BJ (cell line): Measurements from ENCODE around the gene USH2A. TPM values are rescaled to one million over a fixed set of nuclear protein-coding genes. Genes with fewer than 3 reads are reported as not detected.

ENCODE experiments used
- CTCF ChIA-PET: fragments of 350-600 bp; formaldehyde crosslinking; extraction: SDS; loops from one replicate; lab custom pipeline; 2021; ENCODE audit warnings: antibody characterized with exemption, inconsistent platforms; lab: Yijun Ruan, JAX
- POLR2A ChIA-PET: fragments of 300-600 bp; sonication (Branson Sonifier 250); formaldehyde crosslinking; extraction: SDS; loops from one replicate; lab custom pipeline; 2021; ENCODE audit warnings: antibody characterized with exemption; lab: Charles Lee
- DNase-seq: peaks from one replicate; pipeline ENCODE4 v3.0.0-alpha.2; 2011; ENCODE audit warnings: low read depth
- H3K27me3 ChIP-seq: 2 replicates; pipeline ENCODE4 v1.6.0; 2011; ENCODE audit warnings: low read length; ENCODE audit not compliant: control insufficient read depth, insufficient read depth
- H3K36me3 ChIP-seq: 2 replicates; pipeline ENCODE4 v1.5.1; 2011; ENCODE audit warnings: low read length; ENCODE audit not compliant: control insufficient read depth, insufficient read depth
- H3K4me3 ChIP-seq: 2 replicates; pipeline ENCODE4 v1.5.1; 2011; ENCODE audit warnings: low read depth, mild to moderate bottlenecking, control low read depth, low read length
- polyA plus RNA-seq: library from polyadenylated mRNA; depleted of rRNA; stranded (reverse); fragments of >200 nt; gene quantifications from 2 replicates; pipeline ENCODE4 v1.2.3, GENCODE V29; 2011
- TF ChIP-seq, protein P1 (sequence below): IDR thresholded peaks from 2 replicates; pipeline ENCODE4 v1.5.1; 2011; ENCODE audit warnings: low read depth, mild to moderate bottlenecking, control low read depth, inconsistent platforms, low read length, moderate library complexity; ENCODE audit not compliant: insufficient read depth

The USH2A gene
- polyA plus RNA-seq, 1 experiment, result under 0.01 TPM

DNA sequence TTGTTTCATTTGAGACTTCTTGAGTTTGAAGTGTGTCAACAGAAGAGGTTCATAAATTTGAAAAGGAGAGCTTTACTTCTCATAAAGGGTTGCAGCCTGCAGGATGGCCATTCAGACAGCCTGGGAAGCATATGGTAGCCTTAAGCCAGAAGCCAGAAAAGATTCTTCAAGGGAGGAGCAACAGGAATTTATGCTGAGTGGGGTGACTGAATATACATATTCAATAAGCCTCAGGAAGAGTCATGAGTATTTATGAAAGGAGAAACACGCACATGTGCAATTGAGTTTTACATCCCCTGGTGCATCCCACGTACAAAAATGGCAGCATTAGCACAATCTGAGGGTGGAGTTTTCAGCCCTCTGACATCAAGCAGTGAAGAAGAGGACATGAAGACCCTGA lies 565.9 kb downstream of the USH2A start:
- TF ChIP-seq, protein P1, sequence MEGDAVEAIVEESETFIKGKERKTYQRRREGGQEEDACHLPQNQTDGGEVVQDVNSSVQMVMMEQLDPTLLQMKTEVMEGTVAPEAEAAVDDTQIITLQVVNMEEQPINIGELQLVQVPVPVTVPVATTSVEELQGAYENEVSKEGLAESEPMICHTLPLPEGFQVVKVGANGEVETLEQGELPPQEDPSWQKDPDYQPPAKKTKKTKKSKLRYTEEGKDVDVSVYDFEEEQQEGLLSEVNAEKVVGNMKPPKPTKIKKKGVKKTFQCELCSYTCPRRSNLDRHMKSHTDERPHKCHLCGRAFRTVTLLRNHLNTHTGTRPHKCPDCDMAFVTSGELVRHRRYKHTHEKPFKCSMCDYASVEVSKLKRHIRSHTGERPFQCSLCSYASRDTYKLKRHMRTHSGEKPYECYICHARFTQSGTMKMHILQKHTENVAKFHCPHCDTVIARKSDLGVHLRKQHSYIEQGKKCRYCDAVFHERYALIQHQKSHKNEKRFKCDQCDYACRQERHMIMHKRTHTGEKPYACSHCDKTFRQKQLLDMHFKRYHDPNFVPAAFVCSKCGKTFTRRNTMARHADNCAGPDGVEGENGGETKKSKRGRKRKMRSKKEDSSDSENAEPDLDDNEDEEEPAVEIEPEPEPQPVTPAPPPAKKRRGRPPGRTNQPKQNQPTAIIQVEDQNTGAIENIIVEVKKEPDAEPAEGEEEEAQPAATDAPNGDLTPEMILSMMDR, result no peak
- POLR2A ChIA-PET, result no interaction called here
- Histone ChIP-seq H3K27me3 (no peaks in the 10 kb centered on the region), H3K4me3 (no peak overlapping the region), H3K36me3 (no peaks in the 10 kb centered on the region)
- CTCF ChIA-PET, result no interaction called here
- no peak for DNase-seq

DNA sequence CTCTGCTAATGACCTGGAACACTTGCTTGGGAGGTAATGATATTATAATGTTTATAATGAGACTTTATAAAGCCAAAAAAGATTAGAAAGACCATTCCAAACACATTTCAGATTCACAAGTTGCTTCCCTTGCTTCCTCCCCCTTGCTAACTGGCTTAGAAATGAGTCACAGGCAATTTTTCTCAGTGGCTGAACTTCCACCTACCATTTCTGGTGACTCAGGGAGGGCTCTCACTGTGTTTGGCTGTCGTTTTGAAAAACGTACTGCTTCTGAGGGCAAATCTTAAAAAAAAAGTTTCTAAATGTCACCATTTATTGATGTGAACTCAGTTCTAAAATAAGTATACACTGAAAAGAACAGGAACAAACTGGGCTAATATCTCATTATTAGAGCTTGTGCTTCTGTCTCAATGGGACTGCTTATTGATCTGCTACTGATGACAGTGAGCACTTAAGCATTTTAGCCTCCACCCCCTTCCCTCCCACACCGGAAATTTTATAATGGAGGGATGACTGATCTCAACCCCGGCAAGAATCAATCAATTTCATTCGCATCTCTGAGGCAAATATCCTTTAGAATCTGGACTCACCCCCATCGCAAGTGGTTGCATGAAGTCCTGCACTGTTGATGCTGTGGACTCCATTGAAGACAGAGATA lies 577.9 kb downstream of the USH2A start:
- POLR2A ChIA-PET, result interaction anchor here (0.5 to 0.6 kb wide), 2 partner anchors 8 to 1305 kb away, joined by 3 read pairs; no protein-coding TSS in a partner anchor
- CTCF ChIA-PET, result no interaction called here
- Histone ChIP-seq H3K4me3 (no peak overlapping the region), H3K36me3 (no peaks in the 10 kb centered on the region), H3K27me3 (no peaks in the 10 kb centered on the region)
- TF ChIP-seq, protein P1, result no peak
- DNase-seq, result peak; percentile 46

DNA sequence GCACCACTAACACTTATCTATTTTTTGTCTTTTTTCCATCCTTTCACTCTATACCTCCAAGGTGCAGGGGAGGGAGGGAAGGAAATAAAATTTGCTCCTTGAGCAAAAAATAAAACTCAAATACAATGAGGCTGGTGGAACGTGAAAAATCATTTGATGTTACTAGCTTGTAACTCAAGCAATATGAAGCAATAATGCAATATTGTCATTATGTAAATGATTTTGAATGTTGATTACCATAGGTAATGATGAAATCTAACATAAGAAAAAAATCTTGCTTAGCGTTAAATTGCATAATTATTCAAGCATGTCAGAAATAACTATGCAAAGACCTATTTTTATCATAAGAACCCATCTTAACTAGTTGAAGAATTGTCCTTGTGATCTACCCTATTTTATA lies 578.5 kb downstream of the USH2A start:
- ChIA-PET POLR2A (no interaction called here), CTCF (interaction anchor here (1.0 kb wide), 1 partner anchor 18 kb away, joined by 3 read pairs; no protein-coding TSS in a partner anchor)
- no peak for DNase-seq
- H3K4me3 ChIP-seq, result no peak overlapping the region
- TF ChIP-seq, protein P1, result no peak
- no peaks in the 10 kb centered on the region for H3K36me3 ChIP-seq
- no peaks in the 10 kb centered on the region for H3K27me3 ChIP-seq

DNA sequence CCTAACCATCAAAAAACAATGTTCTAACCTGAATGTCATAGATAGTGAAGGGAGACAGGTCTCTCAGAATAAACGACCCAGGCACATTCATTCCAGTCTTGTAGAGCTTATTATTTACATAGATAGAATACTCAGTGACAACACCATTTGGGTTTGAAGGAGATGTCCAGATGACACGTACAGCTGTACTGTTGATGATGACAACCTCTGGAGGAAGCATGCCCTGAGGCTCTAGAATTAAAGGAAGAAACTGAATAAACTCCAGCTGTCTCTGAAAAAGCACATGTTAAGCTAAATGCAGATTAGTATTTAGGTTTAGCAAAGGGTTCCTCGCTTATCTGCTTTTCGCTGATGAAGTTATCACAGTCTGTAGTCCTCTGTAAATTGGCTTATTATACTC lies 579.0 kb downstream of the USH2A start:
- CTCF ChIA-PET, result interaction anchor here (1.0 kb wide), 1 partner anchor 17 kb away, joined by 3 read pairs; no protein-coding TSS in a partner anchor

DNA sequence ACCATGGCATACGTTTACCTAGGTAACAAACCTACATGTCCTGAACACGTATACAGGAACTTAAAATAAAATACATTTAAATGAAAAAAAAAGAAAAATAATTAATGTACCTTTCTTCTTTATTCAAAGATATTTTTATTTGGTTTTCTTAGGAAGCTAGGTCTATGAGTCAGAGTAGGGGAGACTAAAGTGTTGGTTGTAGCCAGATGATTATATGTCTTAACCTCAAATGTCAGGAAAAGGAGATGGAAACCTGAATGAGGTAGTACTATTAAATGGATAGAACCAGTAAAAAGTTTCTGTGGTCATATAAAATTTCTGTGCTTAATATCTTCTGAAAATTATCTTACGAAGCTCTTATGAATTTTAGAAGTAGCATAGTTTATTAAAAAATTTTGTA lies 580.3 kb downstream of the USH2A start:
- Histone ChIP-seq H3K27me3 (no peaks in the 10 kb centered on the region), H3K4me3 (no peak overlapping the region), H3K36me3 (no peaks in the 10 kb centered on the region)
- TF ChIP-seq, protein P1, result no peak
- DNase-seq, result no peak
- POLR2A ChIA-PET, result interaction anchor here (0.6 to 0.7 kb wide), 2 partner anchors 8 to 397 kb away, joined by 3 to 4 read pairs; no protein-coding TSS in a partner anchor
- CTCF ChIA-PET, result no interaction called here

More for the DNA sequence above, 579.0 kb downstream of the USH2A start:
- Histone ChIP-seq H3K36me3 (no peaks in the 10 kb centered on the region), H3K4me3 (no peak overlapping the region), H3K27me3 (no peaks in the 10 kb centered on the region)
- POLR2A ChIA-PET, result no interaction called here
- no peak for DNase-seq
- TF ChIP-seq, protein P1, result no peak
